Sigmoid colon (tissue), 7 donors: ENCODE results near the gene PALM. TPM values are rescaled to one million over a fixed set of nuclear protein-coding genes. Genes with fewer than 3 reads are reported as not detected.

ENCODE experiments used
- DNase-seq: peaks from one replicate; pipeline ENCODE4 v3.0.0-alpha.2; 2019
- H3K27ac ChIP-seq, 4 donors: fragments of 200-600 bp; sonication (generic); one replicate each; pipeline ENCODE4 v1.5.1; 2016 to 2019; ENCODE audit warnings: mild to moderate bottlenecking in 1 of 4
- H3K27me3 ChIP-seq, 3 donors: fragments of 200-600 bp; sonication (generic); one replicate each; pipeline ENCODE4 v1.5.1; 2019; ENCODE audit warnings: mild to moderate bottlenecking in 1 of 3
- H3K36me3 ChIP-seq, 4 donors: fragments of 200-600 bp; sonication (generic); one replicate each; pipeline ENCODE4 v1.5.1; 2016 to 2019
- H3K4me1 ChIP-seq, 4 donors: fragments of 200-600 bp; sonication (generic); one replicate each; pipeline ENCODE4 v1.5.1; 2017 to 2019
- H3K4me3 ChIP-seq, 4 donors: fragments of 200-600 bp; sonication (generic); one replicate each; pipeline ENCODE4 v1.5.1; 2017 to 2019; ENCODE audit warnings: mild to moderate bottlenecking in 2 of 4, moderate library complexity in 1 of 4
- H3K9me3 ChIP-seq, 4 donors: fragments of 200-600 bp in 3 of 4; sonication (generic) in 3 of 4; one replicate each; pipeline versions ENCODE4 v1.5.1 to v1.6.1; 2013 to 2019
- CTCF ChIP-seq, 4 experiments: fragments of 450-650 bp in 3 of 4; fragments of 200-600 bp in 1 of 4; IDR thresholded peaks; one replicate each; pipeline ENCODE4 v1.5.1; 2016 to 2019; ENCODE audit warnings: antibody characterized with exemption in 4 of 4, mild to moderate bottlenecking in 3 of 4, moderate library complexity in 2 of 4
- EP300 ChIP-seq, 4 donors: sonication (generic); formaldehyde crosslinking; IDR thresholded peaks; one replicate each; pipeline ENCODE4 v1.6.1; 2017; ENCODE audit warnings: antibody characterized with exemption in 4 of 4
- POLR2A ChIP-seq, 2 donors: fragments of 450-650 bp; IDR thresholded peaks; one replicate each; pipeline ENCODE4 v1.6.1; 2016; ENCODE audit warnings: antibody characterized with exemption in 2 of 2, mild to moderate bottlenecking in 2 of 2, moderate library complexity in 2 of 2
- POLR2AphosphoS5 ChIP-seq, 4 donors: sonication (generic); formaldehyde crosslinking; IDR thresholded peaks; one replicate each; pipeline ENCODE4 v1.6.1; 2017; ENCODE audit warnings: antibody characterized with exemption in 4 of 4
- WGBS, 2 donors: extraction: QIAGEN DNeasy Blood & Tissue Kit; methylation state at CpG; one replicate each; pipeline ENCODE4 v1.1.7; 2013; 5-methylcytosine and 5-hydroxymethylcytosine counted together
- intact Hi-C: fragments of 100-400 bp; cut with DNase I; formaldehyde crosslinking; loops from one replicate; pipeline ENCODE4 v1.15.1; 2023
- polyA plus RNA-seq, 3 donors: library from polyadenylated mRNA; stranded (reverse); fragments of 200-250 nt; gene quantifications; one replicate each; pipeline ENCODE4 v1.2.3, GENCODE V29; 2013
- total RNA-seq, 4 donors: library from RNA; depleted of rRNA; stranded (reverse); fragments of >200 nt; gene quantifications; one replicate each; pipeline ENCODE4 v1.1.0, GENCODE V29; 2016
- donor health status: healthy with polysubstance abuse.
- donor health status: Bipolar disorder and iron deficiency.
- donor health status: healthy.

PALM gene
- total and polyA plus RNA-seq, 7 donors = 3.0 to 91.4 (median 30.4) TPM

- H3K27ac ChIP-seq = no peak overlapping the region
- WGBS, 2 donors = 70 to 82% methylated on average over 6 of the region's 6 CpGs
Observed at GRCh38 chr19:769616-770015, 60.9 kb downstream of the PALM start.

GRCh38 chr19:771332-771785, 62.6 kb downstream of the PALM start:
- intact Hi-C loops = loop anchor here (2.0 to 5.0 kb wide), 2 partner anchors 86 to 149 kb away; partner anchors contain the start of gene CFD
- 11 to 25% methylated on average over 6 of the region's 6 CpGs for WGBS, 2 donors
- TF ChIP-seq POLR2A (IDR thresholded peaks at IDR 0.05) = no peak
- TF ChIP-seq POLR2AphosphoS5 (IDR thresholded peaks at IDR 0.05) = no peak
- no peak for TF ChIP-seq CTCF (IDR thresholded peaks at IDR 0.05)
- no peak for TF ChIP-seq EP300 (IDR thresholded peaks at IDR 0.05)
- Histone ChIP-seq H3K4me1 (no peaks in the 10 kb centered on the region), H3K4me3 (no peak overlapping the region), H3K27ac (no peak overlapping the region), H3K36me3 (no peaks in the 10 kb centered on the region), H3K27me3 (peaks cover 0 to 14% (median 5%) of the 10 kb centered on the region in 3 donors), H3K9me3 (no peaks in the 10 kb centered on the region)
- DNase-seq = no peak

More at GRCh38 chr19:769616-770015, 60.9 kb downstream of the PALM start:
- Histone ChIP-seq H3K27me3 (peaks cover 0 to 14% (median 5%) of the 10 kb centered on the region in 3 donors), H3K9me3 (no peaks in the 10 kb centered on the region), H3K36me3 (no peaks in the 10 kb centered on the region), H3K4me3 (no peak overlapping the region), H3K4me1 (no peaks in the 10 kb centered on the region)
- TF ChIP-seq POLR2A (IDR thresholded peaks at IDR 0.05) (no peak), CTCF (IDR thresholded peaks at IDR 0.05) (no peak), EP300 (IDR thresholded peaks at IDR 0.05) (no peak)
- intact Hi-C loops = loop anchor here (2.0 to 5.0 kb wide), 3 partner anchors 88 to 213 kb away; partner anchors contain the start of genes CFD and WDR18
- no peak for DNase-seq

- H3K4me3 ChIP-seq = no peak overlapping the region
- H3K9me3 ChIP-seq = no peaks in the 10 kb centered on the region
- H3K4me1 ChIP-seq = no peaks in the 10 kb centered on the region
- 72 to 84% methylated on average over 5 of the region's 5 CpGs for WGBS, 2 donors
- no peak for TF ChIP-seq POLR2AphosphoS5 (IDR thresholded peaks at IDR 0.05)
- no peak for TF ChIP-seq EP300 (IDR thresholded peaks at IDR 0.05)
- no peak for TF ChIP-seq POLR2A (IDR thresholded peaks at IDR 0.05)
- TF ChIP-seq CTCF (IDR thresholded peaks at IDR 0.05) = no peak
- no peak for DNase-seq
- peaks cover 0 to 14% (median 5%) of the 10 kb centered on the region in 3 donors for H3K27me3 ChIP-seq
- no peaks in the 10 kb centered on the region for H3K36me3 ChIP-seq
- intact Hi-C loops = loop anchor here (5.0 kb wide), 1 partner anchor 85 kb away; the partner anchor contains the start of gene CFD
- no peak overlapping the region for H3K27ac ChIP-seq
Observed at GRCh38 chr19:772063-772462, 63.3 kb downstream of the PALM start.

GRCh38 chr19:772730-773436, 64.1 kb downstream of the PALM start:
- Histone ChIP-seq H3K27ac (no peak overlapping the region), H3K36me3 (no peaks in the 10 kb centered on the region), H3K4me3 (no peak overlapping the region), H3K9me3 (no peaks in the 10 kb centered on the region), H3K4me1 (no peaks in the 10 kb centered on the region), H3K27me3 (peaks cover 0 to 16% (median 5%) of the 10 kb centered on the region in 3 donors)
- no peak for DNase-seq
- intact Hi-C loops = loop anchor here (5.0 kb wide), 1 partner anchor 84 kb away; the partner anchor contains the start of gene CFD
- 81 to 83% methylated on average over 18 of the region's 18 CpGs for WGBS, 2 donors
- TF ChIP-seq POLR2AphosphoS5 (IDR thresholded peaks at IDR 0.05) = no peak
- TF ChIP-seq EP300 (IDR thresholded peaks at IDR 0.05) = no peak
- TF ChIP-seq POLR2A (IDR thresholded peaks at IDR 0.05) = no peak
- no peak for TF ChIP-seq CTCF (IDR thresholded peaks at IDR 0.05)
